ENCODE measurements around the gene FBXW8. TPM values are rescaled to one million over a fixed set of nuclear protein-coding genes. Genes with fewer than 3 reads are reported as not detected.
A peak's percentile ranks its signal among the peaks of the same experiment; 100 is the strongest.

The FBXW8 gene
- total and polyA plus RNA-seq, 2 donors (not counting 1 experiment from before 2014, with no cell fraction given), result 11.7 to 20.9 TPM

DNA sequence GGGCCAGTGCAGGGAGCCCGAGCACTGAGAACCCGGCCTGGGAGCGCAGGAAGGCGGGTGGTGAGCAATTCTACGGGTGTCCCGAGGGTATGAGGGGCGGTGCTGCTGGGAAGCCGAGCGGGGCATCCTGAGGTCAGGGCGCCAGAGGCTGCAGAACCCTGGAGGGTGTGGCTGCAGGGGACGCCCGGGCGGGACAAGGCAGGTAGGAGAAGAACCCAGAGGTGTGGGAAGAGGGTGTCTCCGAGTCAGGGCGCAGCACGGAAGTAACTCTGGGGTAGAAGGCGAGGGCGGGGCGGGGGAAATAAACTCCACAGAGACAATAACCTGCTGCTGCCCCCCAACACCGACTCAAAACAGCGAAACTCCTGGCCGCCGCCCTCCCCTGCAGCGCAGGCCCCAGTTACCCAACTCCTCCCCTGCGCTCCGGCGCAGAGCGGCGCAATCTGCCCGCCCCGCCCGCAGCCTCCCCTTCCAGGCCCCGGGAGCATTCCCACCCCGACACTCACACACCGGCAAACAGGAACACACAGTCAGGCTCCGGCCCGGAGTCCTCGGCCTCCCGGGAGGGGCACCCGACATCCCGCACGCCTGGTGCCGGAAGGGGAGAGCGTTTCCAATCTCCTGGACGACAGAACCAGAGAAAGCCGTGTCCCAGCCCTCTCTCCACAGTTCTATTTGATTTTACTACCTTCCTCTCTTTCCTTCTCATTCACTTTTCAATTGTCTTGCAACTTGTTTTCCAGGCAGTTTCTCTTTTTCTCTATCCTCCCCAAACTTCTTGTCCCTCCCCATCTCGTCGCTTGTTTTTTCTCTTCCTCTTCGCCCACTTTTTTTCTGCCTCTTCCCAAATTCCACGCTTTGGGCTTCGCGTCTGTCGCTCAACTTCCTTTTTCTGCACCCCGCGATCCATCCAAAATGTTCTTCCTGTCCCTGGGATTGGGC is 31.9 kb upstream of the FBXW8 start:
- H3K9me3 ChIP-seq (ENCODE audit: control insufficient read depth, insufficient read depth, low read depth, low read length), result no peaks in the 10 kb centered on the region
- H3K27ac ChIP-seq (ENCODE audit: insufficient read depth, low read length), result no peak overlapping the region
- no peak overlapping the region for H3K9ac ChIP-seq (ENCODE audit: insufficient read depth, low read length)
- no peaks in the 10 kb centered on the region for H4K20me1 ChIP-seq (ENCODE audit: control insufficient read depth, extremely low read depth, insufficient read depth, low read length)
- no peak overlapping the region for H2AFZ ChIP-seq (ENCODE audit: low read length)
- peak; percentile 55 for TF ChIP-seq EZH2 (IDR thresholded peaks at IDR 0.05; ENCODE audit: low read length, missing control alignments)
- TF ChIP-seq, protein P1, sequence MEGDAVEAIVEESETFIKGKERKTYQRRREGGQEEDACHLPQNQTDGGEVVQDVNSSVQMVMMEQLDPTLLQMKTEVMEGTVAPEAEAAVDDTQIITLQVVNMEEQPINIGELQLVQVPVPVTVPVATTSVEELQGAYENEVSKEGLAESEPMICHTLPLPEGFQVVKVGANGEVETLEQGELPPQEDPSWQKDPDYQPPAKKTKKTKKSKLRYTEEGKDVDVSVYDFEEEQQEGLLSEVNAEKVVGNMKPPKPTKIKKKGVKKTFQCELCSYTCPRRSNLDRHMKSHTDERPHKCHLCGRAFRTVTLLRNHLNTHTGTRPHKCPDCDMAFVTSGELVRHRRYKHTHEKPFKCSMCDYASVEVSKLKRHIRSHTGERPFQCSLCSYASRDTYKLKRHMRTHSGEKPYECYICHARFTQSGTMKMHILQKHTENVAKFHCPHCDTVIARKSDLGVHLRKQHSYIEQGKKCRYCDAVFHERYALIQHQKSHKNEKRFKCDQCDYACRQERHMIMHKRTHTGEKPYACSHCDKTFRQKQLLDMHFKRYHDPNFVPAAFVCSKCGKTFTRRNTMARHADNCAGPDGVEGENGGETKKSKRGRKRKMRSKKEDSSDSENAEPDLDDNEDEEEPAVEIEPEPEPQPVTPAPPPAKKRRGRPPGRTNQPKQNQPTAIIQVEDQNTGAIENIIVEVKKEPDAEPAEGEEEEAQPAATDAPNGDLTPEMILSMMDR (conservative IDR thresholded peaks at IDR 0.05 in 1 of 2, IDR thresholded peaks at IDR 0.05 in 1 of 2; ENCODE audit: low read depth in 1 of 2, low read length in 2 of 2), result no peak
- H3K4me2 ChIP-seq (ENCODE audit: extremely low read depth, insufficient read depth, low read length), result peak overlapping the region; percentile 64
- peak in 1 of 2 donors; percentile 19 for DNase-seq (ENCODE audit: low read depth in 2 of 2)
- H3K36me3 ChIP-seq (ENCODE audit: control insufficient read depth, insufficient read depth, low read length), result no peaks in the 10 kb centered on the region
- H3K79me2 ChIP-seq (ENCODE audit: control insufficient read depth, insufficient read depth, low read length), result no peaks in the 10 kb centered on the region
- H3K4me1 ChIP-seq (ENCODE audit: control insufficient read depth, extremely low read depth, insufficient read depth, low read length), result no peaks in the 10 kb centered on the region
- H3K27me3 ChIP-seq (ENCODE audit: control insufficient read depth, insufficient read depth, low read length), result peaks cover 60% of the 10 kb centered on the region
- peak overlapping the region in 1 of 4 experiments; percentile 46 for H3K4me3 ChIP-seq (replicated peaks in 1 of 4; ENCODE audit: control extremely low read depth in 1 of 4, insufficient read depth in 1 of 4, low read depth in 3 of 4, low read length in 4 of 4)

DNA sequence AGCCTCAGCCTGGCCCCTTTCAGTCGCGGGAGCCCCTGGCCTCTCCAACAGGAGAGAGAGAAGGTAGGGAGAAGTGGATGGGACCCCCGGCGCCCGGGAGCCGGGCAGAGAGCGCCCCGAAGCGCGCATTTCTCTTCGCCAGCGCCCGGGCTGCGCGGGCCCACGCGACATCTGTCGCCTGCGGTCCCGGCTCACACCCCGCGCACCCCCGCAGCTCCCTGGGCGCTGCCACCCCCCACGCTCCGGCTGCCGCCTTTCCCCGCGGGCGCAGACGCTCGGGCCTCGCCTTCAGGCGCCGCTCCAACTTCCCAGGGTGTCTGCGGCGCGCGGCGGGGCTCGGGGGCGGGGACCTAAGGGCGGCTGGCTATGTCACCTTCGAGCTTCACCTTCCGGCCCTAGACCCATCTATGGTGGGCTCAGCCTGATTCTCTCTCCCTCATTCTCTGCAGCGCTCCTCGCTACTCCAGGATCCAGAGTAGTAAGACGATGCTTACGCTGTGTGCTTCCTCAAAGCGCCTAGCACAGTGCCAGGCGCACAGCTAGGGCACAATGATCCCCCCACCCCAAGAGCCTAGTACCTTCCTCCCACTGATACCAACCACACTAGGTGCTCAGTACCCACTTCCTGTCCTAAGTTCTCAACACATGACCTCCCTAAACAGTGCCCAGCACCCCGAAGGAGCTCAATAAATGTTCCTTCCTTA is 31.1 kb upstream of the FBXW8 start:
- Histone ChIP-seq H3K4me3 (replicated peaks in 1 of 4; ENCODE audit: control extremely low read depth in 1 of 4, insufficient read depth in 1 of 4, low read depth in 3 of 4, low read length in 4 of 4) (peak overlapping the region in 1 of 4 experiments; percentile 46), H3K4me2 (ENCODE audit: extremely low read depth, insufficient read depth, low read length) (peak overlapping the region; percentile 64), H2AFZ (ENCODE audit: low read length) (no peak overlapping the region), H3K27ac (ENCODE audit: insufficient read depth, low read length) (no peak overlapping the region), H3K4me1 (ENCODE audit: control insufficient read depth, extremely low read depth, insufficient read depth, low read length) (no peaks in the 10 kb centered on the region), H4K20me1 (ENCODE audit: control insufficient read depth, extremely low read depth, insufficient read depth, low read length) (no peaks in the 10 kb centered on the region), H3K36me3 (ENCODE audit: control insufficient read depth, insufficient read depth, low read length) (no peaks in the 10 kb centered on the region), H3K79me2 (ENCODE audit: control insufficient read depth, insufficient read depth, low read length) (no peaks in the 10 kb centered on the region), H3K9me3 (ENCODE audit: control insufficient read depth, insufficient read depth, low read depth, low read length) (no peaks in the 10 kb centered on the region), H3K27me3 (ENCODE audit: control insufficient read depth, insufficient read depth, low read length) (peaks cover 57% of the 10 kb centered on the region), H3K9ac (ENCODE audit: insufficient read depth, low read length) (no peak overlapping the region)
- peak in 1 of 2 donors; percentile 9 for DNase-seq (ENCODE audit: low read depth in 2 of 2)
- TF ChIP-seq EZH2 (IDR thresholded peaks at IDR 0.05; ENCODE audit: low read length, missing control alignments), result no peak
- TF ChIP-seq, protein P1 (conservative IDR thresholded peaks at IDR 0.05 in 1 of 2, IDR thresholded peaks at IDR 0.05 in 1 of 2; ENCODE audit: low read depth in 1 of 2, low read length in 2 of 2), result no peak

DNA sequence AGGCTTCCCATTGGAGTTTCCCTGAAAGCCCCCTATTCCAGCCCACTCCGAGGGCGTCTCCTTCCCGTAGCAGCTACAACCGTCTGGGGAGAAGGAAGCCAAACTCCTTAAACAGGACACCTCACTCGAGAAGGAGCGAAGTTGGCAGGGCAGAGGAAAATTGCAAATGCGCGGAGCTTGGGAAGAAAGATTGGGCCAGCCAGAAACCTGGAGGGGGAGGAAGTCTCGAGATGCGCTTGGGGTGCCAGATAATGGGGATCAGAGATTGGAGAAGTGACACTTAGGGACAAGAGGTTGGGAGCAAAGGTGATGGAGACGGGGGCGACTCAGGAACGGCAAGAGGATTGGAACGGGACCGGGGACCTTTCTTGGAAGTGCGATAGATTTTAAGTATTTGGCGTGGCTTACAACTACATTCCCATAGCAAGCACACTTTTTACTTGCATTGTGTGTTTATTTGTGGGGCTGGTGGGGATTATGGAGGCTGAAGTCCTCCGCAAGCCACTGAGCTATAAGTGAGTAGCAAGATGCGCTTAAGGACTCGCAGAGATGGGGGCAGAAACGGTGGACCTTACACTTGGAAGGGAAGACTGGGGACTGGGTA is 30.4 kb upstream of the FBXW8 start:
- H4K20me1 ChIP-seq (ENCODE audit: control insufficient read depth, extremely low read depth, insufficient read depth, low read length), result no peaks in the 10 kb centered on the region
- peak overlapping the region in 1 of 4 experiments; percentile 38 for H3K4me3 ChIP-seq (replicated peaks in 1 of 4; ENCODE audit: control extremely low read depth in 1 of 4, insufficient read depth in 1 of 4, low read depth in 3 of 4, low read length in 4 of 4)
- H3K36me3 ChIP-seq (ENCODE audit: control insufficient read depth, insufficient read depth, low read length), result no peaks in the 10 kb centered on the region
- peaks cover 57% of the 10 kb centered on the region for H3K27me3 ChIP-seq (ENCODE audit: control insufficient read depth, insufficient read depth, low read length)
- no peaks in the 10 kb centered on the region for H3K4me1 ChIP-seq (ENCODE audit: control insufficient read depth, extremely low read depth, insufficient read depth, low read length)
- TF ChIP-seq, protein P1 (conservative IDR thresholded peaks at IDR 0.05 in 1 of 2, IDR thresholded peaks at IDR 0.05 in 1 of 2; ENCODE audit: low read depth in 1 of 2, low read length in 2 of 2), result no peak
- TF ChIP-seq EZH2 (IDR thresholded peaks at IDR 0.05; ENCODE audit: low read length, missing control alignments), result peak; percentile 14
- DNase-seq (ENCODE audit: low read depth in 2 of 2), result peak in 1 of 2 donors; percentile 29
- H3K9ac ChIP-seq (ENCODE audit: insufficient read depth, low read length), result no peak overlapping the region
- H3K79me2 ChIP-seq (ENCODE audit: control insufficient read depth, insufficient read depth, low read length), result no peaks in the 10 kb centered on the region
- H3K9me3 ChIP-seq (ENCODE audit: control insufficient read depth, insufficient read depth, low read depth, low read length), result no peaks in the 10 kb centered on the region
- no peak overlapping the region for H2AFZ ChIP-seq (ENCODE audit: low read length)
- peak overlapping the region; percentile 38 for H3K4me2 ChIP-seq (ENCODE audit: extremely low read depth, insufficient read depth, low read length)
- H3K27ac ChIP-seq (ENCODE audit: insufficient read depth, low read length), result no peak overlapping the region
